Activated naive CD8-positive, alpha-beta T cell treated with anti-CD3 and anti-CD28 coated beads for 36 hours (primary cell): ENCODE measurements around the gene MBIP. TPM values are rescaled to one million over a fixed set of nuclear protein-coding genes. Genes with fewer than 3 reads are reported as not detected.

Experiments
- DNase-seq: peaks from one replicate; pipeline ENCODE4 v3.0.0; 2021
- H3K27ac Mint-ChIP-seq: one replicate; pipeline ENCODE4 v1.8.0; 2022; ENCODE audit warnings: mild to moderate bottlenecking, moderate library complexity, mixed read lengths
- H3K27me3 Mint-ChIP-seq: one replicate; pipeline ENCODE4 v1.8.0; 2022; ENCODE audit warnings: mild to moderate bottlenecking, mixed read lengths
- H3K36me3 Mint-ChIP-seq: one replicate; pipeline ENCODE4 v1.8.0; 2021; ENCODE audit warnings: mild to moderate bottlenecking, mixed read lengths
- H3K4me1 Mint-ChIP-seq: one replicate; pipeline ENCODE4 v1.8.0; 2021; ENCODE audit warnings: mixed read lengths
- H3K4me3 Mint-ChIP-seq: one replicate; pipeline ENCODE4 v1.8.0; 2022; ENCODE audit warnings: mild to moderate bottlenecking, moderate library complexity, mixed read lengths
- H3K9me3 Mint-ChIP-seq: one replicate; pipeline ENCODE4 v1.8.0; 2022; ENCODE audit warnings: mixed read lengths
- total RNA-seq, 2 experiments: library from RNA; stranded (reverse); gene quantifications; one replicate each; pipeline ENCODE4 v1.2.3, GENCODE V29; 2021

The MBIP gene
- total RNA-seq, 2 experiments from 2014 or later, result 30.1 to 33.1 TPM

- Mint-ChIP-seq H3K27me3 (no peaks in the 10 kb centered on the region), H3K9me3 (no peaks in the 10 kb centered on the region), H3K4me1 (no peaks in the 10 kb centered on the region), H3K4me3 (no peak overlapping the region), H3K27ac (no peak overlapping the region), H3K36me3 (peaks cover 20% of the 10 kb centered on the region)
- DNase-seq, result no peak
Observed at GRCh38 chr14:36295642-36296627, 24.5 kb downstream of the MBIP start.

GRCh38 chr14:36294543-36294942, 25.9 kb downstream of the MBIP start:
- Mint-ChIP-seq H3K4me1 (no peaks in the 10 kb centered on the region), H3K9me3 (no peaks in the 10 kb centered on the region), H3K27ac (no peak overlapping the region), H3K27me3 (no peaks in the 10 kb centered on the region), H3K36me3 (peaks cover 20% of the 10 kb centered on the region), H3K4me3 (no peak overlapping the region)
- no peak for DNase-seq

GRCh38 chr14:36293824-36294223, 26.6 kb downstream of the MBIP start:
- Mint-ChIP-seq H3K36me3 (peaks cover 20% of the 10 kb centered on the region), H3K27me3 (no peaks in the 10 kb centered on the region), H3K4me1 (no peaks in the 10 kb centered on the region), H3K27ac (no peak overlapping the region), H3K9me3 (no peaks in the 10 kb centered on the region), H3K4me3 (no peak overlapping the region)
- no peak for DNase-seq

DNA sequence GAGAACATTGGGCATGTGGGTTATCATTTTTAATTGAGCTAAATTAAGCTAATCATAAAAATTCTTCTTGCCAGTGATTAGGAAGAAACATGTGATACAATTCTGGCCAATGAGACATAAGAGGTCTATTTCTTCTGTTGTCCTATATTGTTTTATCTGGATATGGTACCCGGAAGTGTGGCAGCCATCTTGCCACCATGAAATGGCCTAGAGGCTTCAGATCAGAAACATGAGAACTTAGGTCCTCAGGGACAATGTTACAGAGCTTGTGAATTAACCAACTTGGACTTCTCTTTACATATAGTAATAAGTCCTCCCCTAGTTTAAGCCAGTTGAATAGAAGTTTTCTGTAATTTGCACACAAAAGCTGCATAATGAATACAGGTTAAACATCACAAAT, 30.5 kb downstream of the MBIP start:
- Mint-ChIP-seq H3K4me3 (no peak overlapping the region), H3K9me3 (no peaks in the 10 kb centered on the region), H3K36me3 (peaks cover 3% of the 10 kb centered on the region), H3K27ac (no peak overlapping the region), H3K4me1 (no peaks in the 10 kb centered on the region), H3K27me3 (peaks cover 9% of the 10 kb centered on the region)
- DNase-seq, result no peak

GRCh38 chr14:36288496-36288895, 31.9 kb downstream of the MBIP start:
- H3K27ac Mint-ChIP-seq, result no peak overlapping the region
- DNase-seq, result no peak
- H3K9me3 Mint-ChIP-seq, result no peaks in the 10 kb centered on the region
- H3K27me3 Mint-ChIP-seq, result peaks cover 12% of the 10 kb centered on the region
- H3K4me1 Mint-ChIP-seq, result no peaks in the 10 kb centered on the region
- H3K4me3 Mint-ChIP-seq, result no peak overlapping the region
- no peaks in the 10 kb centered on the region for H3K36me3 Mint-ChIP-seq

GRCh38 chr14:36284971-36285595, 35.4 kb downstream of the MBIP start:
- DNase-seq, result no peak
- Mint-ChIP-seq H3K27me3 (peaks cover 34% of the 10 kb centered on the region), H3K36me3 (no peaks in the 10 kb centered on the region), H3K27ac (no peak overlapping the region), H3K4me1 (peaks cover 2% of the 10 kb centered on the region), H3K4me3 (no peak overlapping the region), H3K9me3 (no peaks in the 10 kb centered on the region)

DNA sequence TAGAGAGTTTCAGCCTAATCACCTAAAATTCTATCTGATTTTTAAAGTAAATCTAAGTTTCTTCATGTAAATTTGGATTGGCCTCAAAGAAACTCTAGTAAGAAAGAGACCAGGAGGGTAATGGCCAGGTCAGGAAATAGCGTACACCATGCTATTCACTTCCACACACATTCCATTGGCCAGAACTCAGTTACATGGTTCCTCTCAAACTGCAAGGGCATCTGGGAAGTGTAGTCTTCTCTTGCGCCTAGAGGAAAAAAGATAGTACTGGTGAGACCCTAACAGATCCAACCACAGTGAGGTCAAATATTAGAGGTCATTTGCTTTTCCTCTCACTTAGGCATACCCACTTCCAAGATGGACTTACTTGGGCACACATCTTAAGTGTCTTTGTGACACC, 39.1 kb downstream of the MBIP start:
- Mint-ChIP-seq H3K27me3 (peaks cover 53% of the 10 kb centered on the region), H3K27ac (no peak overlapping the region), H3K36me3 (no peaks in the 10 kb centered on the region), H3K4me3 (no peak overlapping the region), H3K9me3 (no peaks in the 10 kb centered on the region), H3K4me1 (peaks cover 2% of the 10 kb centered on the region)
- DNase-seq, result no peak

DNA sequence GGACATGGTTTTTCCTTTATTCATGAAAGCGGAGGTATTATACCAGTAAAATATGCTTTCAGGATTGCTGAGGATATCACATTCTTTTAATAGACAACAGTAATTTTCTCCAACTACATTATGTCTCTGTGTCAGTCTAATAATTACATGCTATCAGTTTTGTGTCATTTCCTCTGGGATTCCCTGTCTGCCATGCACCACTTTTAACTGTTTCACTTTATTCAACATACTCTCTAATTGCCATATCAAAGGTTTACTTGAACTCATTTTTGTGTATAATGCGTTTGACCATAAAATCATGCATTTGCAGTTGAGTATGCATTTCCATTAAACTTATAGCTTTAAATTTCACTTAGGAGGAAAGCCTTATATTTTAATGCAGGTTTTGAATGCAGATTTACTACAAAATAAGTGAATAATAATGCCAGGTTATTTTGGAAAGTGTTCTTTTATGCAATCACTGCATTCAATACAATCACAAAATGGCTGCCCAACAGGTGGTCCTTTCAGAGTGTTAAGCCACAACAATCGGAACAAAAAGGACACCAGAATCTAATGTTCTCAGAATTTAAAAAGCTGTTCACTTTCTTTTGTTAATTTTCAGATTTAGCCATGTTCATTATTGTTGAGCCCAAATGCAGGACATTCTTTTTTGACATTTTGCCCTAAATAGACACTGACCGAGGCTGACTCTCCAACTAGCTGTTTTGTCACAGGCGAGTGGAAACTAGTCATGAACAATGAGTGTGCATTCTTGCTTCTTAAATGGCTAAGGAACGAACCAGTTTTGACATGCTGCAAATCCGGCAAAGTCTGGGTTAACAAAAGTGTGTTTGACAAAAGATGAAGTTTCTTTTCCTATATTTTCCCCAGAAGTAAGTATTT, 40.9 kb downstream of the MBIP start:
- no peak for DNase-seq
- no peak overlapping the region for H3K4me3 Mint-ChIP-seq
- peaks cover 2% of the 10 kb centered on the region for H3K4me1 Mint-ChIP-seq
- no peak overlapping the region for H3K27ac Mint-ChIP-seq
- H3K9me3 Mint-ChIP-seq, result no peaks in the 10 kb centered on the region
- H3K36me3 Mint-ChIP-seq, result no peaks in the 10 kb centered on the region
- H3K27me3 Mint-ChIP-seq, result peaks cover 51% of the 10 kb centered on the region

DNA sequence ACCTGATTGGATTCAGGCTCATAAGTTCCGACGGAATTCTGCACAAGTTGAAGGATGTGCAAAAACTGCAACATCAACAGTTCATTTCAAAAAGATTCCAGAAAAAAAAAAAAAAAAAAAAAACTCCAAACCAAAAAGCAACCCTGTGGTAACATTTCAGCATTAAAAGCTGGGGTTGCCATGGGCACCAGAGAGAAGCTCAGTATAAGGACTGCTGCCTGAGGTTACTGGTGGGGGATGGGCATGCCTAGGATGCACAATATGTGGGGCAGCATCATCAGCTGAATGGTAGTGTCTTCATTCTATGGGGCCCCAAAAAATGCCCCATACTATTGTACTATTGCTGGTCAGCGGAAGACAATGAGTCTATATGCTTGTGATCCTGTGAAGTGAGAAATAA, 44.7 kb downstream of the MBIP start:
- no peak for DNase-seq
- Mint-ChIP-seq H3K4me3 (no peak overlapping the region), H3K36me3 (no peaks in the 10 kb centered on the region), H3K9me3 (no peaks in the 10 kb centered on the region), H3K27me3 (peaks cover 70% of the 10 kb centered on the region), H3K27ac (no peak overlapping the region), H3K4me1 (peaks cover 9% of the 10 kb centered on the region)

- Mint-ChIP-seq H3K9me3 (no peaks in the 10 kb centered on the region), H3K27me3 (peaks cover 72% of the 10 kb centered on the region), H3K27ac (no peak overlapping the region), H3K36me3 (no peaks in the 10 kb centered on the region), H3K4me3 (peak overlapping the region; percentile 75), H3K4me1 (peaks cover 9% of the 10 kb centered on the region)
- DNase-seq, result peak; percentile 4
Observed at GRCh38 chr14:36271939-36272907, 48.2 kb downstream of the MBIP start.

GRCh38 chr14:36271222-36271621, 49.2 kb downstream of the MBIP start:
- H3K27ac Mint-ChIP-seq, result no peak overlapping the region
- DNase-seq, result no peak
- no peak overlapping the region for H3K4me3 Mint-ChIP-seq
- no peaks in the 10 kb centered on the region for H3K36me3 Mint-ChIP-seq
- peaks cover 9% of the 10 kb centered on the region for H3K4me1 Mint-ChIP-seq
- H3K9me3 Mint-ChIP-seq, result no peaks in the 10 kb centered on the region
- peaks cover 66% of the 10 kb centered on the region for H3K27me3 Mint-ChIP-seq

DNA sequence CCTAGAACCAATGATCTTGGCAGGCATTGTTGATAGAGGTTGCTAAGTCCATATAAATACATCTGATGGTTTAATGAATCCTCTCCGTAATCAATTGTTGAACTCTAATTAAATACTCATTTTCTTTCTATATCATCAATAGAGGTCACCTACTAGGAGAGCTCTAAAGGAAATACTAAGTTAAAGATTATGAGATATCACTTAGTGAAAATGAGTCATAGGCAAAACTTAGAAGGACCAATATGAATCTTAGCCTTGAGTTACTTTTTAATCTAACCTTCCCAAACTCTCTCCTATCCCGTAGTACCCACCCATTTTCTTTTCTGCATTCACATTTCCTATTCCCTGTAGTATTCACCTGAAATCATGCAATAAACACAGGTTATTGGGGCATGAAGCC, 50.2 kb downstream of the MBIP start:
- peaks cover 9% of the 10 kb centered on the region for H3K4me1 Mint-ChIP-seq
- peaks cover 63% of the 10 kb centered on the region for H3K27me3 Mint-ChIP-seq
- H3K9me3 Mint-ChIP-seq, result no peaks in the 10 kb centered on the region
- DNase-seq, result no peak
- H3K4me3 Mint-ChIP-seq, result no peak overlapping the region
- no peak overlapping the region for H3K27ac Mint-ChIP-seq
- no peaks in the 10 kb centered on the region for H3K36me3 Mint-ChIP-seq

- no peak overlapping the region for H3K27ac Mint-ChIP-seq
- H3K9me3 Mint-ChIP-seq, result no peaks in the 10 kb centered on the region
- H3K27me3 Mint-ChIP-seq, result peaks cover 45% of the 10 kb centered on the region
Observed at GRCh38 chr14:36268121-36268520, 52.3 kb downstream of the MBIP start.

GRCh38 chr14:36264595-36264994, 55.8 kb downstream of the MBIP start:
- Mint-ChIP-seq H3K9me3 (no peaks in the 10 kb centered on the region), H3K4me3 (no peak overlapping the region), H3K4me1 (no peaks in the 10 kb centered on the region), H3K27ac (no peak overlapping the region), H3K27me3 (peaks cover 22% of the 10 kb centered on the region), H3K36me3 (no peaks in the 10 kb centered on the region)
- no peak for DNase-seq

More at GRCh38 chr14:36268121-36268520, 52.3 kb downstream of the MBIP start:
- DNase-seq, result no peak
- Mint-ChIP-seq H3K4me3 (no peak overlapping the region), H3K36me3 (no peaks in the 10 kb centered on the region), H3K4me1 (peaks cover 9% of the 10 kb centered on the region)
